Sigmoid colon (tissue), 7 donors: ENCODE results near the gene EMID1. TPM values are rescaled to one million over a fixed set of nuclear protein-coding genes. Genes with fewer than 3 reads are reported as not detected.

Experiments used
- DNase-seq: peaks from one replicate; pipeline ENCODE4 v3.0.0-alpha.2; 2019
- H3K27ac ChIP-seq, 4 donors: fragments of 200-600 bp; sonication (generic); one replicate each; pipeline ENCODE4 v1.5.1; 2016 to 2019; ENCODE audit warnings: mild to moderate bottlenecking in 1 of 4
- H3K27me3 ChIP-seq, 3 donors: fragments of 200-600 bp; sonication (generic); one replicate each; pipeline ENCODE4 v1.5.1; 2019; ENCODE audit warnings: mild to moderate bottlenecking in 1 of 3
- H3K36me3 ChIP-seq, 4 donors: fragments of 200-600 bp; sonication (generic); one replicate each; pipeline ENCODE4 v1.5.1; 2016 to 2019
- H3K4me1 ChIP-seq, 4 donors: fragments of 200-600 bp; sonication (generic); one replicate each; pipeline ENCODE4 v1.5.1; 2017 to 2019
- H3K4me3 ChIP-seq, 4 donors: fragments of 200-600 bp; sonication (generic); one replicate each; pipeline ENCODE4 v1.5.1; 2017 to 2019; ENCODE audit warnings: mild to moderate bottlenecking in 2 of 4, moderate library complexity in 1 of 4
- H3K9me3 ChIP-seq, 4 donors: fragments of 200-600 bp in 3 of 4; sonication (generic) in 3 of 4; one replicate each; pipeline versions ENCODE4 v1.5.1 to v1.6.1; 2013 to 2019
- CTCF ChIP-seq, 4 experiments: fragments of 450-650 bp in 3 of 4; fragments of 200-600 bp in 1 of 4; IDR thresholded peaks; one replicate each; pipeline ENCODE4 v1.5.1; 2016 to 2019; ENCODE audit warnings: antibody characterized with exemption in 4 of 4, mild to moderate bottlenecking in 3 of 4, moderate library complexity in 2 of 4
- EP300 ChIP-seq, 4 donors: sonication (generic); formaldehyde crosslinking; IDR thresholded peaks; one replicate each; pipeline ENCODE4 v1.6.1; 2017; ENCODE audit warnings: antibody characterized with exemption in 4 of 4
- POLR2A ChIP-seq, 2 donors: fragments of 450-650 bp; IDR thresholded peaks; one replicate each; pipeline ENCODE4 v1.6.1; 2016; ENCODE audit warnings: antibody characterized with exemption in 2 of 2, mild to moderate bottlenecking in 2 of 2, moderate library complexity in 2 of 2
- POLR2AphosphoS5 ChIP-seq, 4 donors: sonication (generic); formaldehyde crosslinking; IDR thresholded peaks; one replicate each; pipeline ENCODE4 v1.6.1; 2017; ENCODE audit warnings: antibody characterized with exemption in 4 of 4
- WGBS, 2 donors: extraction: QIAGEN DNeasy Blood & Tissue Kit; methylation state at CpG; one replicate each; pipeline ENCODE4 v1.1.7; 2013; 5-methylcytosine and 5-hydroxymethylcytosine counted together
- intact Hi-C: fragments of 100-400 bp; cut with DNase I; formaldehyde crosslinking; loops from one replicate; pipeline ENCODE4 v1.15.1; 2023
- polyA plus RNA-seq, 3 donors: library from polyadenylated mRNA; stranded (reverse); fragments of 200-250 nt; gene quantifications; one replicate each; pipeline ENCODE4 v1.2.3, GENCODE V29; 2013
- total RNA-seq, 4 donors: library from RNA; depleted of rRNA; stranded (reverse); fragments of >200 nt; gene quantifications; one replicate each; pipeline ENCODE4 v1.1.0, GENCODE V29; 2016
- donor health status: healthy with polysubstance abuse.
- donor health status: Bipolar disorder and iron deficiency.
- donor health status: healthy.

The EMID1 gene
- total and polyA plus RNA-seq, 7 donors: 0.27 to 5.9 (median 3.2) TPM

GRCh38 chr22:29197096-29197495 is 8.6 kb upstream of the EMID1 start:
- TF ChIP-seq POLR2AphosphoS5 (IDR thresholded peaks at IDR 0.05) (no peak), EP300 (IDR thresholded peaks at IDR 0.05) (no peak), CTCF (IDR thresholded peaks at IDR 0.05) (no peak), POLR2A (IDR thresholded peaks at IDR 0.05) (no peak)
- intact Hi-C loops: no loop called here
- Histone ChIP-seq H3K36me3 (no peaks in the 10 kb centered on the region), H3K27me3 (no peaks in the 10 kb centered on the region), H3K27ac (no peak overlapping the region), H3K4me3 (no peak overlapping the region), H3K4me1 (no peaks in the 10 kb centered on the region), H3K9me3 (no peaks in the 10 kb centered on the region)
- DNase-seq: peak; percentile 12
- WGBS, 2 donors: 93 to 96% methylated on average over 3 of the region's 3 CpGs

GRCh38 chr22:29198240-29198639 is 7.5 kb upstream of the EMID1 start:
- WGBS, 2 donors: 95% methylated on average over 5 of the region's 5 CpGs
- H3K9me3 ChIP-seq: no peaks in the 10 kb centered on the region
- H3K27me3 ChIP-seq: no peaks in the 10 kb centered on the region
- intact Hi-C loops: no loop called here
- no peaks in the 10 kb centered on the region for H3K36me3 ChIP-seq
- H3K4me1 ChIP-seq: no peaks in the 10 kb centered on the region
- TF ChIP-seq EP300 (IDR thresholded peaks at IDR 0.05) (no peak), CTCF (IDR thresholded peaks at IDR 0.05) (no peak), POLR2A (IDR thresholded peaks at IDR 0.05) (no peak), POLR2AphosphoS5 (IDR thresholded peaks at IDR 0.05) (no peak)
- H3K4me3 ChIP-seq: no peak overlapping the region
- no peak for DNase-seq
- no peak overlapping the region for H3K27ac ChIP-seq

GRCh38 chr22:29199702-29200400 is 5.8 kb upstream of the EMID1 start:
- Histone ChIP-seq H3K9me3 (no peaks in the 10 kb centered on the region), H3K27me3 (no peaks in the 10 kb centered on the region), H3K4me1 (no peaks in the 10 kb centered on the region), H3K27ac (no peak overlapping the region), H3K36me3 (no peaks in the 10 kb centered on the region), H3K4me3 (no peak overlapping the region)
- no peak for TF ChIP-seq POLR2A (IDR thresholded peaks at IDR 0.05)
- TF ChIP-seq POLR2AphosphoS5 (IDR thresholded peaks at IDR 0.05): no peak
- no peak for TF ChIP-seq CTCF (IDR thresholded peaks at IDR 0.05)
- TF ChIP-seq EP300 (IDR thresholded peaks at IDR 0.05): no peak
- WGBS, 2 donors: 85% methylated on average over 8 of the region's 8 CpGs
- DNase-seq: no peak
- intact Hi-C loops: no loop called here

GRCh38 chr22:29200901-29201300 is 4.8 kb upstream of the EMID1 start:
- no peaks in the 10 kb centered on the region for H3K27me3 ChIP-seq
- intact Hi-C loops: no loop called here
- H3K9me3 ChIP-seq: no peaks in the 10 kb centered on the region
- no peak overlapping the region for H3K4me3 ChIP-seq
- DNase-seq: no peak
- peaks cover 0 to 5% (median 2%) of the 10 kb centered on the region in 4 donors for H3K4me1 ChIP-seq
- H3K36me3 ChIP-seq: no peaks in the 10 kb centered on the region
- WGBS, 2 donors: 91 to 94% methylated on average over 7 of the region's 7 CpGs
- H3K27ac ChIP-seq: no peak overlapping the region
- TF ChIP-seq POLR2AphosphoS5 (IDR thresholded peaks at IDR 0.05) (no peak), POLR2A (IDR thresholded peaks at IDR 0.05) (no peak), CTCF (IDR thresholded peaks at IDR 0.05) (no peak), EP300 (IDR thresholded peaks at IDR 0.05) (no peak)

- Histone ChIP-seq H3K9me3 (no peaks in the 10 kb centered on the region), H3K4me3 (no peak overlapping the region), H3K4me1 (peaks cover 0 to 12% (median 9%) of the 10 kb centered on the region in 4 donors), H3K27ac (no peak overlapping the region), H3K27me3 (peaks cover 0 to 5% (median 5%) of the 10 kb centered on the region in 3 donors), H3K36me3 (no peaks in the 10 kb centered on the region)
- TF ChIP-seq CTCF (IDR thresholded peaks at IDR 0.05): no peak
- no peak for TF ChIP-seq POLR2A (IDR thresholded peaks at IDR 0.05)
- no peak for TF ChIP-seq EP300 (IDR thresholded peaks at IDR 0.05)
- TF ChIP-seq POLR2AphosphoS5 (IDR thresholded peaks at IDR 0.05): no peak
- intact Hi-C loops: no loop called here
- DNase-seq: no peak
- WGBS, 2 donors: 63 to 77% methylated on average over 7 of the region's 7 CpGs
These were observed 3.9 kb upstream of the EMID1 start for GRCh38 chr22:29201782-29202181.
